GM12864 (cell line): ENCODE data around the gene AARS2.

Experiments used
- DNase-seq: peaks from one replicate; pipeline ENCODE4 v3.0.0-alpha.2; 2011; ENCODE audit warnings: low read depth
- H3K4me3 ChIP-seq: 2 replicates; pipeline ENCODE4 v1.5.1; 2011; ENCODE audit warnings: mild to moderate bottlenecking, low read depth, low read length, control low read depth
- CTCF ChIP-seq: IDR thresholded peaks from 2 replicates; pipeline ENCODE4 v1.5.1; 2011; ENCODE audit warnings: low read depth, mild to moderate bottlenecking, moderate library complexity, low read length, control low read depth, inconsistent platforms; ENCODE audit errors: missing control alignments

AARS2 gene

GRCh38 chr6:44265722-44266233, 47.4 kb downstream of the AARS2 start:
- no peak for TF ChIP-seq CTCF
- no peak for DNase-seq
- H3K4me3 ChIP-seq: peak overlapping the region; percentile 94

- DNase-seq: no peak
- peak; percentile 46 for TF ChIP-seq CTCF
- peak within 1 kb of the TSS; percentile 94 for H3K4me3 ChIP-seq
These were observed 48.0 kb downstream of the AARS2 start, which contains the start of gene NFKBIE for GRCh38 chr6:44265007-44265721. NFKBIE (minus strand) TSS chr6:44265551; CDS start chr6:44265346, 205 bp downstream.

- no peak for DNase-seq
- TF ChIP-seq CTCF: no peak
- H3K4me3 ChIP-seq: peak overlapping the region; percentile 94
These were observed 48.8 kb downstream of the AARS2 start for GRCh38 chr6:44264154-44265006.

- TF ChIP-seq CTCF: no peak
- peak overlapping the region; percentile 94 for H3K4me3 ChIP-seq
- DNase-seq: no peak
These were observed 49.6 kb downstream of the AARS2 start for GRCh38 chr6:44263354-44264100.

DNA sequence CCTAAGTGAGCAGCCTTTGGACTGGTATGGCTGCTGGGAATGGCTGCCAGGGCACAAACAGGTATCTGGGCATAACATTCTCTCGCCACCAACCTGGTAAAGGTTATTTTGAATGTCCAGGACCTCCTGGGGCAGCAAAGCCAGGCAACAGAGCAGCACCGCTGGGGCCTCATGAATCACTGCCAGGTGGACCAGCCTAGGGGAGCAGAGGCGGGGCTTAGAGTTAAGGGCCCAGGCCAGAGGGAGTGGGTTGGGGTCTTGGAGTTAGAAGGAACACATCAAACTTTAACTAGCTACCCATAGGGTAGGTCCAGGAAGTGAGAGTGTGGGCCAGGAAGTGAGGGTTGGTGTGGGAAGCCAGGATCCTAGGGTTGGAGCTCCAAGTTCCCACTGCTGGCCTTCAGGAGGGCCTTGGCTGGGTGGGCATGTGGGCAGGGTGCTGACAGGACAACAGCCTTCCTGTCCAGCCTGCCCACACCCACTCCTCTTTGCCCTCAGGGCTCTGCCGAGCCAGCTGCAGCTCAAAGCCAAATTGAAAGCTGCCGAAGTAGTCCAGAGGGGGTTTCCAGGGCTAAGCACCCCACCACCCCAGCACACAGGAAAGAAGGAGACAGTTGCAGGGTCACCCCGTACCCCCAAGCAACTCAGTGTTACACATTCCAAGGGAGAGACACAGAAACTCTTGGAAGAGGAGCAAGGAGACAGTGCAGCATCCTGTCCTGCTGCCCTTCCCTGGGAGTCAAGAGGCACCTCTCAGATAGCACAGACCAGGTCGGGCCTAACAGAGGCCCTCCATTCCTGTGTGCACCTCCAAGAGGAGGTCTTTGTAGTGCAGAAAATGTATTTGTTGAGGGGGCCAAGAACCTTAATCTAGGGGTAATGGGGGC, 50.4 kb downstream of the AARS2 start:
- H3K4me3 ChIP-seq: peak overlapping the region; percentile 94
- no peak for DNase-seq
- no peak for TF ChIP-seq CTCF

DNA sequence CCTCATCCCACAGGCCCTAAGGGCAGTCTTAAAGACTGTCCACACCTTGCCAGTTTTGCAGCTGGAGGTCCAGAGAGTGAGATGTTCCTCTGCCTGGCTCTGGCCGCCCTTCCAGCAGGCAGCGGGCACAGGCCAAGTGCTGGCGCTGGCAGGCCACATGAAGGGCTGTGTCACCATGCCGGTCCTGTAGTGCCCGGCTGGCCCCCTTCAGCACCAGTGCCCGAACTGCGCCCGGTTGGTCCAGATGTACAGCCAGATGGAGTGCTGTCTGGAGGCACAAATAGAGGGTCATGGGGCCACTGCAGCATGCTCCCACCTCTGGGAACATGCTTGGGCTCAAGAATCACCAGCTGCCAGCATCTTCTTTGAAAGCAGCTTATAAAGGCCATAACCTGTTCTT, 51.6 kb downstream of the AARS2 start:
- H3K4me3 ChIP-seq: peak overlapping the region; percentile 94
- no peak for DNase-seq
- no peak for TF ChIP-seq CTCF
